GM10847 (cell line): ENCODE measurements around the gene CADM1.

Experiments
- POLR2A ChIP-seq: IDR thresholded peaks from 2 replicates; pipeline ENCODE4 v1.6.1; 2011; ENCODE audit not compliant: insufficient read length; ENCODE audit errors: extremely low read depth

Gene CADM1

DNA sequence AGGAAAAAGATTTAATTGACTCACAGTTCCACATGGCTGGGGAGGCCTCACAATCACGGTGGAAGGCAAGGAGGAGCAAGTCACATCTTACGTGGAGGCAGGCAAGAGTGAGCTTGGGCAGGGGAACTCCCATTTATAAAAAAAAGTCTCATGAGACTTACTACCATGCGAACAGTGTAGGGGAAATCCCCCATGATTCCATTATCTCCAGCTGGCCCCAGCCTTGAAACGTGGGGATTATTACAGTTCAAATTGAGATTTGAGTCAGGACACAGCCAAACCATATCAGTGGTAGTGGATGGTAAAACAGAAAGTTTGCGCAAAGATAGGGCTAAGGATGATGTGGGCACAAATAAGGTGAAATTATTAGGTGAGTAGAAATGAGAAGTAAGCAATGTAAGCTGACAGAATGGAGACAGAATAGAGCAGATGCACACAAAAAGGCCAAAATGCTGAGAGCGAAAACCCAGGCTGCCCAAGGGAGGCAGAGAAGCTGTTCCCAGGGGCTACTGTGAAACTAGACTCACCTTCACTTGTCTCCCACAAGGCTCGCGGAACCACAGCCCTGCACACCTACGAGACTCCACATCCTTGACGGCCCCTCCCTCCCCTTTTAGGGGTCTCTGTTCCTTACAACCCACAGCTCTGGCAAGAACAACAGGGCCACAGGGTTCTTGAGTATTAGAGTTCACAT is 377.6 kb downstream of the CADM1 start:
- no peak for TF ChIP-seq POLR2A

DNA sequence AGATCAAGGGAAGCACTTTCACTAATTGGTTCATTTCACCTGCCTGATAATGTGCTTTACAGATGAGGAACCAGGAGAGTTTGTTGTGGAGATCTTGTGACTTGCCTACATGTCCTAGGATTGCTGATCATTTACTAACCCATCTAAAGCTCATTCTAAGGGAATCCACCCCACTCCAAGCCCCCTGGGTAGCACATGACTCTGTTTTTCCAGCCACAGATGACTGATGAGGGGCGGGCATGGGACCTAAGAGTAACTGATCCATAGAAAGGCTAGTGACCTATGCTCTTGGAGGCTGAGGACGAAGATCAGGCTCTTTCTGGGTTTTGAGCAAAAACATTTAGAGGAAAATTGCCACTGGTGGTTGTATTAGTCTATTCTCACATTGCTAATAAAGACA is 378.1 kb downstream of the CADM1 start:
- TF ChIP-seq POLR2A: no peak

DNA sequence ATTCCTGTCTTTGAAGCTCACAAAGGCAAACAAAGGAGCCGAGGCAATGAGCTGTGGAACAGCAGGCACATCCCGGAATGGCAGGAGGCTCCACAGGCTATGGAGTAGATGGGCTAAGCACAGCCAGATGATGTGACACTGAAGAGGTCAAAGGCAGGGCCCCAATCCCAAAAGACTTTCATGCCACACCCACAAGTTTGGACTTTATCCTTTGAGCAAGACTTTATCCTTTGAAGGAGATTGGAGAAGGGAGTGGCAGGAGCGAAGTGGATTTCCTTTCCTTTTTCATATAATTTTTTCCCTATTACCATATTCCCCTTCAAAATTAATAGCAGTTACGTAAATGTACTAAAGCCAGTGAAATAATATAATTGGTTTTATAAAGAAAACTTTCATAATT is 379.4 kb downstream of the CADM1 start:
- TF ChIP-seq POLR2A: no peak

DNA sequence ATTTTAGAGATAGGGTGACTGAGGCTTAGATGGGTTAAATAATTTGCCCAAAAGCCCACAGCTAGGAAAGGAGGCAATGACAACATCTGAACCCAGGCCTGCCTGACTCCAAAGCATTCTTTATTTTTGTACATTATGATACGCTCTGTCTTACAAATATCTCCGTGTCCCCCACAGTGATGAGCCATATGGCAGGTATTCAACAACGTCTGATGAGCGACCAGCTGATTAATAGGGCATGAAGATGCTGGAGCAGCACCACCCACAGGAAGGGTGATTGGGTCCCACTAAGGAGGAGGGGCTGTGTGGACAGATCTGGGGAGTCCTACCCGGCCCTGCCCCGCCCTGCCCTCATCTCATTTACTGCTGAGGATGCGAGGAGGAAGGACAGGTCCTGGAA is 380.6 kb downstream of the CADM1 start:
- TF ChIP-seq POLR2A: no peak

DNA sequence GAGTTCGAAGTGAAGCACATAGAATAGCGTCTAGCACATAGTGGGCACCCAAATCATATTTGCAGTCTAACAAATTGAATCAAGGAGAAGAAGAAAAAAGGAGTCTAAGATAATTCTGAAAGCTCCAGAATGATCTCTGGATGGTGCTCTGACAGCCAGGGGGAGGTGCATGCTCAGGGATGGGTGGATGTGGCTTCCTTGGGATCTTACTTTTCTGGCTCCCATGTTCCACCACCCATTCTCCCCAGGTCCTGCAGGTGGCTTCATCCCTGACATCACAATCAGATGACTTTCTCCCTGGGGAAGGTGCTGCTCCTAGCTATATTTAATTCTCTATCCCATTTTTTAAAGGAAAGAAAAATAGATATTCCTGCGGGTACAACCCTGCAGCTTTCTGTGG is 381.9 kb downstream of the CADM1 start:
- no peak for TF ChIP-seq POLR2A
